Colonic mucosa (tissue), 4 donors: ENCODE results near the gene PSMB5. TPM values are rescaled to one million over a fixed set of nuclear protein-coding genes. Genes with fewer than 3 reads are reported as not detected.

Source experiments
- DNase-seq: peaks from one replicate; pipeline ENCODE4 v3.0.0-alpha.2; 2020
- H3K27ac ChIP-seq: fragments of 200-600 bp; one replicate; pipeline ENCODE4 v1.8.0; 2021
- H3K27me3 ChIP-seq: fragments of 200-600 bp; one replicate; pipeline ENCODE4 v1.8.0; 2021
- H3K36me3 ChIP-seq: fragments of 200-600 bp; one replicate; pipeline ENCODE4 v1.8.0; 2021
- H3K4me1 ChIP-seq: fragments of 200-600 bp; one replicate; pipeline ENCODE4 v1.8.0; 2021; ENCODE audit warnings: mild to moderate bottlenecking
- H3K4me3 ChIP-seq: fragments of 200-600 bp; one replicate; pipeline ENCODE4 v1.8.0; 2021
- H3K9ac ChIP-seq, 2 donors: one replicate each; pipeline ENCODE4 v1.7.0; 2013; ENCODE audit warnings: control low read depth in 2 of 2, low read depth in 2 of 2, low read length in 2 of 2
- H3K9me3 ChIP-seq: fragments of 200-600 bp; one replicate; pipeline ENCODE4 v1.8.0; 2021
- intact Hi-C: fragments of 100-400 bp; cut with DNase I; formaldehyde crosslinking; loops from one replicate; pipeline ENCODE4 v1.14.1; 2022
- total RNA-seq, 2 donors: library from RNA; stranded (reverse); fragmentation: NEBNext Ultra II Directional in 1 of 2; extraction: Animal tissue kit (Norgen Biotek cat#: 25700) in 1 of 2; gene quantifications; one replicate each; pipeline ENCODE4 v1.2.1, GENCODE V29; 2021
- TF ChIP-seq, protein P1 (sequence below): fragments of 200-600 bp; IDR thresholded peaks from one replicate; pipeline ENCODE4 v1.8.0; 2022; ENCODE audit warnings: antibody characterized with exemption, mild to moderate bottlenecking
- donor health status: healthy.
- donor health status: DM: no; HTN: no; CAD: no.
- donor health status: DM: no; HTN: no; CAD: no.

Gene PSMB5
- total RNA-seq, 2 donors from 2014 or later = 99.7 to 137 TPM

DNA sequence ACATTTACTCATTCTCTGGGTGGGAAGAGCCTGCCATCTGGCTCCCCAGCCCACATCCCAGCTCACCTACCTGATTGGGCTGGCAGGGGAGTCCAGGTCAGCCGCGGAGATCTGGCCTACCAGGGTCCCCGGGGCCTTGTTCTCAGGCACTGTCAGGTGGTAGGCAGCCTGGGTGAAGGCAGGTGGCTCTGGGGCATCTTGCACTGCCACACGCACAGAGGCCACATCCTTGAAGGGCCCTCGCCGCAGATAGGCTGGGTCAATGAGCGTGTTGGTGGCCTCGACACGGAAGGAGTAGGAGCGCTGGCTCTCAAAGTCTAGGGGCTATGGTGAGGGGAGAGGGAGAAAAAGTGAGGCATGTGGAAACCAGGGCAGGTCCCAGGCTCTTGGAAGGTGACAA, 18.7 kb upstream of the PSMB5 start:
- no peak for DNase-seq
- Histone ChIP-seq H3K27me3 (no peaks in the 10 kb centered on the region), H3K9me3 (no peaks in the 10 kb centered on the region), H3K36me3 (no peaks in the 10 kb centered on the region), H3K4me3 (no peak overlapping the region), H3K4me1 (peaks cover 5% of the 10 kb centered on the region), H3K27ac (no peak overlapping the region), H3K9ac (no peak overlapping the region)
- intact Hi-C loops = no loop called here
- TF ChIP-seq, protein P1, sequence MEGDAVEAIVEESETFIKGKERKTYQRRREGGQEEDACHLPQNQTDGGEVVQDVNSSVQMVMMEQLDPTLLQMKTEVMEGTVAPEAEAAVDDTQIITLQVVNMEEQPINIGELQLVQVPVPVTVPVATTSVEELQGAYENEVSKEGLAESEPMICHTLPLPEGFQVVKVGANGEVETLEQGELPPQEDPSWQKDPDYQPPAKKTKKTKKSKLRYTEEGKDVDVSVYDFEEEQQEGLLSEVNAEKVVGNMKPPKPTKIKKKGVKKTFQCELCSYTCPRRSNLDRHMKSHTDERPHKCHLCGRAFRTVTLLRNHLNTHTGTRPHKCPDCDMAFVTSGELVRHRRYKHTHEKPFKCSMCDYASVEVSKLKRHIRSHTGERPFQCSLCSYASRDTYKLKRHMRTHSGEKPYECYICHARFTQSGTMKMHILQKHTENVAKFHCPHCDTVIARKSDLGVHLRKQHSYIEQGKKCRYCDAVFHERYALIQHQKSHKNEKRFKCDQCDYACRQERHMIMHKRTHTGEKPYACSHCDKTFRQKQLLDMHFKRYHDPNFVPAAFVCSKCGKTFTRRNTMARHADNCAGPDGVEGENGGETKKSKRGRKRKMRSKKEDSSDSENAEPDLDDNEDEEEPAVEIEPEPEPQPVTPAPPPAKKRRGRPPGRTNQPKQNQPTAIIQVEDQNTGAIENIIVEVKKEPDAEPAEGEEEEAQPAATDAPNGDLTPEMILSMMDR = no peak

DNA sequence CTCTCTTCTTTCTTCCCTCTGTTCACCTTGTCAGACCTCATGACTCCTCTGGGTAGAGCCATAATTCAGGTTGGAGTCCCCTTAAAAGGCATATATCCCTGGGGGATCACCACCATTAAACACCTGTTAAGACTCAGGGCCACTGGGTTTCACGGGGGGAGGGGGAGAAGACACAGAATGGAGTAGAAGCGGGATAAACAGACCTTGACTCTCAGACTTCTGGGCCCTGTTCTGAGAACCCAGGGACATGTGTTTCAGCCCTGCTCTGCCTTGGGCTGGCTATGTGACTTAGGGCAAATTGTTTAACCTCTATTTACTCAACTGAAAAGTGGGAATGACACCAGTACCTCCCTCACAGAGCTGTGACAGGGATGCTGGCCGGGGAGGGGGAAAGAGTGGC, 18.0 kb upstream of the PSMB5 start:
- Histone ChIP-seq H3K36me3 (no peaks in the 10 kb centered on the region), H3K4me3 (no peak overlapping the region), H3K4me1 (peaks cover 5% of the 10 kb centered on the region), H3K27ac (no peak overlapping the region), H3K9ac (no peak overlapping the region), H3K27me3 (no peaks in the 10 kb centered on the region), H3K9me3 (no peaks in the 10 kb centered on the region)
- DNase-seq = no peak
- intact Hi-C loops = no loop called here
- TF ChIP-seq, protein P1 = no peak

DNA sequence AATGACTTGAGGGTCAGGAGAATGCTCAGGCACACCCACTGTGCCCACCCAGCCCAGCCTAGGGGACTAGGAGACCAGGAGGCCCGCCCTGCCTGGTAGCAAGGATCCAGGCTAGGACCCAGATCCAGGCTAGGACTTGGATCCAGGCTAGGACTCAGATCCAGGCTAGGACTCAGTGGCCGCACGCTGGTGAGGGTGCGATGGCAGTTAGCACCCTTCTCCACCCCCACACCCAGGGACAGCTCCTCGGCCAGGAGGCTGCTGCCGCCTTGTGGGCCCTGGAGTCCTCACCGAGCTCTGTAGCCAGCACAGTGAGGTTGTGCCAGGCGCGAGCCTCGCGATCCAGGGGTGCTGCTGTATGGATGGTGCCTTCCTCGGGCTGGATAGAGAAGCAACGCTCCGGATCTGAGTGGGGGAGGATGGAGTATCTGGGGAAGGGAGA, 17.5 kb upstream of the PSMB5 start:
- no peak for DNase-seq
- TF ChIP-seq, protein P1 = no peak
- intact Hi-C loops = no loop called here

GRCh38 chr14:23051141-23052057, 16.7 kb upstream of the PSMB5 start:
- no peaks in the 10 kb centered on the region for H3K9me3 ChIP-seq
- no peak overlapping the region for H3K9ac ChIP-seq
- no peak overlapping the region for H3K27ac ChIP-seq
- H3K4me3 ChIP-seq = no peak overlapping the region
- H3K4me1 ChIP-seq = peaks cover under 1% of the 10 kb centered on the region
- H3K36me3 ChIP-seq = no peaks in the 10 kb centered on the region
- no peaks in the 10 kb centered on the region for H3K27me3 ChIP-seq
- DNase-seq = no peak
- intact Hi-C loops = no loop called here
- TF ChIP-seq, protein P1 = no peak

More for the DNA sequence above, 17.5 kb upstream of the PSMB5 start:
- no peaks in the 10 kb centered on the region for H3K27me3 ChIP-seq
- H3K36me3 ChIP-seq = no peaks in the 10 kb centered on the region
- H3K9ac ChIP-seq = no peak overlapping the region
- H3K9me3 ChIP-seq = no peaks in the 10 kb centered on the region
- H3K4me3 ChIP-seq = no peak overlapping the region
- peaks cover 5% of the 10 kb centered on the region for H3K4me1 ChIP-seq
- no peak overlapping the region for H3K27ac ChIP-seq

DNA sequence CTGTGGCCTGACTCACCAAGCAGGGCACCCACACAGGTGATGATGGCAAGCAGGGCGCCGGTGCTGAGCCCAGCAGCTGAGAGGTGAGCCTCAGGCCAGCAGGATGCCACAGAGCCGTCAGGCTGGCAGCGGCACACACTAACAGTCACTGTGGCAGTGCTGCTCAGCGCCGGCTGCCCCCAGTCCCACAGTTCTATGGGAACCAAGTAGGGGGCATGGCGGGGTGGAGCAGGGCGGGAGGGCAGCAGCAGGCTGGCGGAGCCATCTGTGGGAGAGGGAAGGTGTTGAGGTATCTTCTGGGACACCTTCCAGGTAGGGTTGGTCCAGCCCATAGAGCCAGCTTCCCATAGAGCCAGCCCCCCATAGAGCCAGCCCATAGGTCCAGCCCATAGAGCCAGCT, 14.3 kb upstream of the PSMB5 start:
- intact Hi-C loops = no loop called here
- TF ChIP-seq, protein P1 = no peak
- no peaks in the 10 kb centered on the region for H3K4me1 ChIP-seq
- no peaks in the 10 kb centered on the region for H3K9me3 ChIP-seq
- no peaks in the 10 kb centered on the region for H3K36me3 ChIP-seq
- H3K4me3 ChIP-seq = no peak overlapping the region
- no peaks in the 10 kb centered on the region for H3K27me3 ChIP-seq
- no peak overlapping the region for H3K27ac ChIP-seq
- no peak for DNase-seq
- H3K9ac ChIP-seq = no peak overlapping the region
